H9 (cell line): Measurements from ENCODE around the gene CNPPD1. TPM values are rescaled to one million over a fixed set of nuclear protein-coding genes. Genes with fewer than 3 reads are reported as not detected.

Experiments used
- DNase-seq: peaks from one replicate; pipeline ENCODE4 v3.0.0-alpha.2; 2017
- H2AFZ ChIP-seq: one replicate; pipeline ENCODE4 v1.6.1; 2013; ENCODE audit warnings: mild to moderate bottlenecking, low read length, control low read depth, moderate library complexity
- H2AK5ac ChIP-seq: 2 replicates; pipeline ENCODE4 v1.6.1; 2013; ENCODE audit warnings: low read length, control low read depth, mixed read lengths; ENCODE audit not compliant: insufficient read length
- H2BK120ac ChIP-seq: one replicate; pipeline ENCODE4 v1.6.1; 2013; ENCODE audit warnings: low read depth, mild to moderate bottlenecking, low read length, control low read depth, inconsistent platforms; ENCODE audit not compliant: poor library complexity, severe bottlenecking
- H2BK12ac ChIP-seq: 2 replicates; pipeline ENCODE4 v1.6.1; 2013; ENCODE audit warnings: low read length, control low read depth, mixed read lengths, low read depth; ENCODE audit not compliant: insufficient read length
- H2BK15ac ChIP-seq: 2 replicates; pipeline ENCODE4 v1.6.1; 2013; ENCODE audit warnings: low read depth, low read length, control low read depth
- H2BK20ac ChIP-seq: one replicate; pipeline ENCODE4 v1.6.1; 2013; ENCODE audit warnings: low read depth, mild to moderate bottlenecking, low read length, control low read depth, inconsistent platforms; ENCODE audit not compliant: poor library complexity, severe bottlenecking
- H2BK5ac ChIP-seq: 2 replicates; pipeline ENCODE4 v1.6.1; 2013; ENCODE audit warnings: low read length, control low read depth, mixed read lengths; ENCODE audit not compliant: insufficient read length
- H3K14ac ChIP-seq: 2 replicates; pipeline ENCODE4 v1.6.1; 2013; ENCODE audit warnings: low read length, control low read depth; ENCODE audit not compliant: insufficient read depth
- H3K18ac ChIP-seq: 2 replicates; pipeline ENCODE4 v1.6.1; 2013; ENCODE audit warnings: low read depth, mild to moderate bottlenecking, mixed read lengths, low read length, control low read depth; ENCODE audit not compliant: insufficient read length
- H3K23ac ChIP-seq: 2 replicates; pipeline ENCODE4 v1.6.1; 2013; ENCODE audit warnings: low read length, control low read depth, mixed read lengths, low read depth; ENCODE audit not compliant: insufficient read length
- H3K23me2 ChIP-seq: 2 replicates; pipeline ENCODE4 v1.6.1; 2013; ENCODE audit warnings: low read depth, mild to moderate bottlenecking, mixed read lengths, low read length, control low read depth; ENCODE audit not compliant: insufficient read length, poor library complexity, severe bottlenecking
- H3K27ac ChIP-seq: 2 replicates; pipeline ENCODE4 v1.5.1; 2013; ENCODE audit warnings: low read length, control low read depth, mixed read lengths, low read depth; ENCODE audit not compliant: insufficient read length
- H3K27me3 ChIP-seq: 2 replicates; pipeline ENCODE4 v1.6.1; 2013; ENCODE audit warnings: low read length, control low read depth, inconsistent platforms; ENCODE audit not compliant: insufficient read depth
- H3K4ac ChIP-seq: 2 replicates; pipeline ENCODE4 v1.6.1; 2013; ENCODE audit warnings: low read depth, mild to moderate bottlenecking, control low read depth, inconsistent platforms, low read length, moderate library complexity
- H3K4me1 ChIP-seq: 2 replicates; pipeline ENCODE4 v1.6.1; 2013; ENCODE audit warnings: low read length, control low read depth, inconsistent platforms; ENCODE audit not compliant: insufficient read depth
- H3K4me2 ChIP-seq: 2 replicates; pipeline ENCODE4 v1.6.1; 2013; ENCODE audit warnings: low read length, control low read depth, mixed read lengths; ENCODE audit not compliant: insufficient read length, insufficient read depth
- H3K56ac ChIP-seq: 2 replicates; pipeline ENCODE4 v1.6.1; 2013; ENCODE audit warnings: low read depth, mild to moderate bottlenecking, mixed read lengths, low read length, control low read depth; ENCODE audit not compliant: insufficient read length
- H3K79me1 ChIP-seq: 2 replicates; pipeline ENCODE4 v1.6.1; 2013; ENCODE audit warnings: low read depth, mild to moderate bottlenecking, moderate library complexity, low read length, control low read depth, inconsistent platforms; ENCODE audit not compliant: insufficient read depth, poor library complexity, severe bottlenecking
- H3K79me2 ChIP-seq: 2 replicates; pipeline ENCODE4 v1.6.1; 2013; ENCODE audit warnings: low read length, control low read depth, inconsistent platforms; ENCODE audit not compliant: insufficient read depth
- H3K9ac ChIP-seq: 2 replicates; pipeline ENCODE4 v1.6.1; 2013; ENCODE audit warnings: low read length, control low read depth, mixed read lengths; ENCODE audit not compliant: insufficient read length; ENCODE audit errors: extremely low read depth
- H3K9me3 ChIP-seq: one replicate; pipeline ENCODE4 v1.6.1; 2013; ENCODE audit warnings: low read depth, low read length, inconsistent platforms; ENCODE audit not compliant: control insufficient read depth
- H3T11ph ChIP-seq: one replicate; pipeline ENCODE4 v1.6.1; 2013; ENCODE audit warnings: mild to moderate bottlenecking, low read length, control low read depth, inconsistent platforms
- H4K20me1 ChIP-seq: one replicate; pipeline ENCODE4 v1.6.1; 2013; ENCODE audit not compliant: control insufficient read depth, insufficient read length, insufficient read depth
- H4K5ac ChIP-seq: 2 replicates; pipeline ENCODE4 v1.6.1; 2013; ENCODE audit warnings: low read depth, mild to moderate bottlenecking, mixed read lengths, low read length, control low read depth; ENCODE audit not compliant: insufficient read length
- H4K8ac ChIP-seq: replicated peaks from 2 replicates; pipeline ENCODE4 v1.6.1; 2013; ENCODE audit warnings: low read length, control low read depth, mixed read lengths, low read depth; ENCODE audit not compliant: insufficient read length
- H4K91ac ChIP-seq: 2 replicates; pipeline ENCODE4 v1.6.1; 2013; ENCODE audit warnings: low read depth, mild to moderate bottlenecking, moderate library complexity, mixed read lengths, low read length, control low read depth; ENCODE audit not compliant: insufficient read length
- H3K27ac Mint-ChIP-seq, 3 experiments: 2 replicates in 2 of 3; 3 replicates in 1 of 3; pipeline ENCODE4 v1.8.0; 2020 to 2021; ENCODE audit warnings: mixed read lengths in 3 of 3, mild to moderate bottlenecking in 1 of 3, moderate library complexity in 1 of 3
- H3K27me3 Mint-ChIP-seq: 2 replicates; pipeline ENCODE4 v1.8.0; 2021; ENCODE audit warnings: low read depth, mild to moderate bottlenecking, moderate library complexity, mixed read lengths
- H3K36me3 Mint-ChIP-seq, 3 experiments: 2 replicates in 2 of 3; 3 replicates in 1 of 3; pipeline ENCODE4 v1.8.0; 2020 to 2021; ENCODE audit warnings: low read depth in 3 of 3, mixed read lengths in 3 of 3; ENCODE audit not compliant: insufficient read depth in 1 of 3
- H3K4me1 Mint-ChIP-seq, 2 experiments: 2 replicates each; pipeline ENCODE4 v1.8.0; 2020; ENCODE audit warnings: mixed read lengths in 2 of 2
- H3K4me3 Mint-ChIP-seq, 2 experiments: 2 replicates in 1 of 2; 3 replicates in 1 of 2; pipeline ENCODE4 v1.8.0; 2020 to 2021; ENCODE audit warnings: mild to moderate bottlenecking in 2 of 2, mixed read lengths in 2 of 2, moderate library complexity in 1 of 2
- H3K9me3 Mint-ChIP-seq, 2 experiments: 2 replicates in 1 of 2; 3 replicates in 1 of 2; pipeline ENCODE4 v1.8.0; 2020; ENCODE audit warnings: mild to moderate bottlenecking in 2 of 2, mixed read lengths in 2 of 2, moderate library complexity in 1 of 2
- CTCF ChIP-seq: fragments of 200-600 bp; sonication (generic); conservative IDR thresholded peaks from 3 replicates; pipeline ENCODE4 v1.8.0; 2021; ENCODE audit warnings: antibody characterized with exemption, mild to moderate bottlenecking
- WGBS: extraction: QIAGEN DNeasy Blood & Tissue Kit; methylation state at CpG from one replicate; pipeline ENCODE4 v1.1.7; 2013; ENCODE audit warnings: missing lambda C conversion rate, low lambda C conversion rate, mixed read lengths; ENCODE audit not compliant: insufficient read length; ENCODE audit errors: extremely low coverage; 5-methylcytosine and 5-hydroxymethylcytosine counted together
- total RNA-seq: library from RNA; stranded (reverse); gene quantifications from 2 replicates; pipeline ENCODE4 v1.2.1, GENCODE V29; 2021

Gene CNPPD1
- total RNA-seq, 1 experiment from 2014 or later, result 33.0 TPM

- Mint-ChIP-seq H3K4me3 (no peak overlapping the region; a peak in 1 of 5 replicates), H3K36me3 (peaks cover 8 to 26% (median 23%) of the 10 kb centered on the region in 3 experiments), H3K9me3 (no peaks in the 10 kb centered on the region; a peak in 2 of 5 replicates), H3K27me3 (no peaks in the 10 kb centered on the region; the same call in 1 of the 2 replicates), H3K4me1 (peaks cover 9 to 13% of the 10 kb centered on the region in 2 experiments), H3K27ac (no peak overlapping the region; a peak in 1 of 7 replicates)
- Histone ChIP-seq H3K4ac (no peak overlapping the region), H3T11ph (no peak overlapping the region), H3K23ac (no peak overlapping the region), H2AK5ac (no peak overlapping the region), H3K9ac (no peak overlapping the region), H3K4me2 (no peak overlapping the region), H3K14ac (no peak overlapping the region), H3K79me1 (no peaks in the 10 kb centered on the region), H4K91ac (no peak overlapping the region), H2BK5ac (no peak overlapping the region), H3K27me3 (no peaks in the 10 kb centered on the region), H3K9me3 (no peaks in the 10 kb centered on the region), H3K23me2 (peaks cover 16% of the 10 kb centered on the region), H4K5ac (no peak overlapping the region), H2AFZ (no peak overlapping the region), H2BK120ac (no peak overlapping the region), H3K18ac (no peak overlapping the region), H3K4me1 (no peaks in the 10 kb centered on the region), H4K20me1 (no peaks in the 10 kb centered on the region), H2BK20ac (no peak overlapping the region), H2BK15ac (no peak overlapping the region), H3K27ac (no peak overlapping the region), H4K8ac (no peak overlapping the region), H2BK12ac (no peak overlapping the region), H3K79me2 (no peaks in the 10 kb centered on the region), H3K56ac (no peak overlapping the region)
- DNase-seq, result no peak
- WGBS, result no CpG with 5 or more reads among the region's 6 CpGs
- no peak for TF ChIP-seq CTCF
Measured at GRCh38 chr2:219173176-219173575, 3.5 kb downstream of the CNPPD1 start.
